ENCODE results near the gene LDHAL6A.

DNA sequence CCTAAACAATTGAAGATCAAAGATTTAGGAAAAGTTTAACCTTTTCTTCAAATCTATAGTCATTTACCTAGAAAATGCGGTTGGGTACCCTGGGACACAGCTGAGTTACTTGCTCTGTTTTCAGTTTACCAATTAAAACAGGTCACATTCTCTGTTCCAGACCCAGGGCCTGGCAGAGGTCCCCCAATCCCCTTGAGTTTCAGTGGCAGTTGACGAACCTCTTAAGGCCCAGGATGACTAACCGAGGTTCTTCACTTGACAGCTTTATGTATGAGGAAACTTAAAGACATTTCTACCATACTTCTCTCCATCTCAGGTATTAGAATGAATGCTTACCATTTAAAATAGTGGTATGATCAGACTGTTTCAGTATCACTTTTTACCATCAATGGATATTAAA lies 16.3 kb downstream of the LDHAL6A start:
- no peak for TF ChIP-seq CEBPB (IDR thresholded peaks at IDR 0.05)
- no peak for TF ChIP-seq YY1 (IDR thresholded peaks at IDR 0.05; ENCODE audit: low read depth)
- no peak for TF ChIP-seq TAF1 (IDR thresholded peaks at IDR 0.05; ENCODE audit: low read depth)
- no peak for TF ChIP-seq EP300 (IDR thresholded peaks at IDR 0.05; ENCODE audit: borderline replicate concordance)
- TF ChIP-seq, protein P1, sequence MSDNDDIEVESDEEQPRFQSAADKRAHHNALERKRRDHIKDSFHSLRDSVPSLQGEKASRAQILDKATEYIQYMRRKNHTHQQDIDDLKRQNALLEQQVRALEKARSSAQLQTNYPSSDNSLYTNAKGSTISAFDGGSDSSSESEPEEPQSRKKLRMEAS (IDR thresholded peaks at IDR 0.05): no peak
- TF ChIP-seq RAD21 (IDR thresholded peaks at IDR 0.05; ENCODE audit: low read depth): no peak
- no peak for TF ChIP-seq REST (IDR thresholded peaks at IDR 0.05; ENCODE audit: low read depth)
- no peak for TF ChIP-seq ZBTB7A (IDR thresholded peaks at IDR 0.05; ENCODE audit: low read depth)
- no peak for TF ChIP-seq CREB1 (IDR thresholded peaks at IDR 0.05; ENCODE audit: low read depth)
- no peak for TF ChIP-seq EGR1 (IDR thresholded peaks at IDR 0.05)
- TF ChIP-seq USF1 (IDR thresholded peaks at IDR 0.05): no peak
